ENCODE results near the gene ADO. TPM values are rescaled to one million over a fixed set of nuclear protein-coding genes. Genes with fewer than 3 reads are reported as not detected.

The ADO gene
- total RNA-seq, 1 donor from 2014 or later: 35.8 TPM

DNA sequence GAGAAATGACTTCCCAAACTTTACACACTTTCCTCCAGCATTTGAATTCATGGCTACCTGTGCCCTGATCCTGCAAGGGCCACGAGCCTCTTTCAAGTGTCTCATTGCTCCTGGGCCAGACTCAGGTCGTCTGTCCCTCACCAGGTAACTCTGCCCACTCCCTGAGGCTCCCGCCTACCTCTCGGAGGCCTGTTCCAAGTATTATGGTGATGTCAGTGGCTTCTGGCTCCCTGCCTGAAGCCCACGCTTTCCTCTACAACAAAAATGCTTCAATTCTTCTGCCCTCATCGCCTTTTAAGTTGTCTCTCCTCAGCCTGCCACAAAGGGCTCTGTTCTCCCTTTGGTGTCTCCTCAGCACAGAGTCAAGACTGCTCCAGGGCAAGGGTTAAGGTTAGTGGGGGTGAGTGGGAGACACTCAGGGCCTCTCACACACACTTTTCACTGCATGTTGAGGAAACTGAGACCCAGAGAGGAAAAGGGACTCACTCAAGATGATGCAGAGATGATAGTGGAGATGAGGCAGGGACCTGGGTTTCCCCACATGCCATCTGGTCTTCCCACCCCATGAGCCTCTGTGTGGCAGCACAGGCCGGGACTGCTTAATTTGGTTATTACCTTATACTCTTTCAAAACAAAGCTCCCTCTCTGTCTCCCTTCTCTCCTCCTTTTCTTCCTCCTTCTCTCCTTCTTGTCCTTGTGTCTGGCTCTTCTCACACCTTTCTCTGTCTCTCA is 39.9 kb downstream of the ADO start:
- DNase-seq (ENCODE audit: low read depth): no peak
- Histone ChIP-seq H3K36me3 (ENCODE audit: control insufficient read depth, insufficient read depth, low read length) (no peaks in the 10 kb centered on the region), H3K4me3 (ENCODE audit: low read depth, low read length) (no peak overlapping the region), H3K27me3 (ENCODE audit: control insufficient read depth, insufficient read depth, low read length) (peaks cover 2% of the 10 kb centered on the region)
- TF ChIP-seq, protein P1, sequence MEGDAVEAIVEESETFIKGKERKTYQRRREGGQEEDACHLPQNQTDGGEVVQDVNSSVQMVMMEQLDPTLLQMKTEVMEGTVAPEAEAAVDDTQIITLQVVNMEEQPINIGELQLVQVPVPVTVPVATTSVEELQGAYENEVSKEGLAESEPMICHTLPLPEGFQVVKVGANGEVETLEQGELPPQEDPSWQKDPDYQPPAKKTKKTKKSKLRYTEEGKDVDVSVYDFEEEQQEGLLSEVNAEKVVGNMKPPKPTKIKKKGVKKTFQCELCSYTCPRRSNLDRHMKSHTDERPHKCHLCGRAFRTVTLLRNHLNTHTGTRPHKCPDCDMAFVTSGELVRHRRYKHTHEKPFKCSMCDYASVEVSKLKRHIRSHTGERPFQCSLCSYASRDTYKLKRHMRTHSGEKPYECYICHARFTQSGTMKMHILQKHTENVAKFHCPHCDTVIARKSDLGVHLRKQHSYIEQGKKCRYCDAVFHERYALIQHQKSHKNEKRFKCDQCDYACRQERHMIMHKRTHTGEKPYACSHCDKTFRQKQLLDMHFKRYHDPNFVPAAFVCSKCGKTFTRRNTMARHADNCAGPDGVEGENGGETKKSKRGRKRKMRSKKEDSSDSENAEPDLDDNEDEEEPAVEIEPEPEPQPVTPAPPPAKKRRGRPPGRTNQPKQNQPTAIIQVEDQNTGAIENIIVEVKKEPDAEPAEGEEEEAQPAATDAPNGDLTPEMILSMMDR (IDR thresholded peaks at IDR 0.05; ENCODE audit: insufficient read depth, low read length, poor library complexity, severe bottlenecking): no peak

DNA sequence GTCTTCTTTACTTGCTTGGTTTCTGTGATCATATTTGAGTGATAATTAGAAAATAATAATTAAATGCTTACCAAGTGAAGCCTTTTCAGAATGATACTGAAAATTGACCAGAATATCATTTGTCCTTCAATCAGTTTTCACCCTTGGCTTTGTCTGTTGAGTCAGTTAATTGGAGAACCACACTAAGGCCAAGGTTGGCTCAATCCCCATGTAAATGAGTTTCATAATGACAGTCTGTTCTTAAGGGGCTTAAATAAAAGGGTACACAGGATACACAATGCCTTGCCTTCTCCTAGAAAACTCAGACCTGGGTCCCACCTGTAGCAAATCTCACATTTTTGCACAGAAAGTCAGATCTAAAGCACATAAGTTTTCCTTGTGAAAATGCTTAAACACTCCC is 42.9 kb downstream of the ADO start:
- no peaks in the 10 kb centered on the region for H3K36me3 ChIP-seq (ENCODE audit: control insufficient read depth, insufficient read depth, low read length)
- no peak overlapping the region for H3K4me3 ChIP-seq (ENCODE audit: low read depth, low read length)
- H3K27me3 ChIP-seq (ENCODE audit: control insufficient read depth, insufficient read depth, low read length): peaks cover 2% of the 10 kb centered on the region
- no peak for DNase-seq (ENCODE audit: low read depth)
- TF ChIP-seq, protein P1 (IDR thresholded peaks at IDR 0.05; ENCODE audit: insufficient read depth, low read length, poor library complexity, severe bottlenecking): no peak

DNA sequence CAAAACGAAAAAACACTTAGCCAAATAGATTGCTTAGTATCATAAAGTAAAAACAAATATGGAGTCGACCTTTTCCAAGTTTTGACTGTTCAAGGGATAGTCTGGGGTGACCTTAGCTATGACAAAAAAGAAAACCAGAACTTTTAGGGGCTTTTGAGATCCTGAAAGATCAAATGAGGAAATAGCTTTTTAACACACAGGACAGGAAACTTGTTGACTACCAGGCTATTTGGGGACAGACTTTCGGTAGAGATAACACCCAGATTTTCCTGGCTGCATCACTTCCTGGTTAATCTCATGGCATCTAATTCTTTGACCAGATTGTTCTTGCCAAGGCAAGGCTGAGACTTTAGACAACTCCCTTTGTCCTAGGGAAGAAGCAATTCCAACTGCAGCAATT is 46.1 kb downstream of the ADO start:
- Histone ChIP-seq H3K27me3 (ENCODE audit: control insufficient read depth, insufficient read depth, low read length) (peaks cover 2% of the 10 kb centered on the region), H3K4me3 (ENCODE audit: low read depth, low read length) (no peak overlapping the region), H3K36me3 (ENCODE audit: control insufficient read depth, insufficient read depth, low read length) (no peaks in the 10 kb centered on the region)
- TF ChIP-seq, protein P1 (IDR thresholded peaks at IDR 0.05; ENCODE audit: insufficient read depth, low read length, poor library complexity, severe bottlenecking): no peak
- DNase-seq (ENCODE audit: low read depth): no peak

DNA sequence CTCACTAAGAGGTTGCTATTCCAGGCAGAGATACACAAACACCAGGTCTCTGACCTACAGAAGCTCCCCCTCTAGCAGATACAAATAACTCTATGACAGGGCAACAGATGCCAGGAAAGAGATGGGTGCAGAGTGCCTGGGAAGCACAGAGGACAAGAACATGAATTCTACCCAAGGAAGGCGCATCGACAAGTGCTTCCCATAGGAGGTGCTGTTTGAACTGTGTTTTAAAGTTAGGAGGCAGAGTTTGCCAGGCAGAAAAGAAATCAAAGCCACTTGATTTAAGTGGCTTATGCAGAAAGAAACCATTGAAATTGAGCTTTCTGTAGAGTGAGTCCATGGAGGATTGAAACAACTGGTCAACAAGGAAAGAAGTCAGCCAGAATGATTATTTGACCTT is 46.9 kb downstream of the ADO start:
- peaks cover under 1% of the 10 kb centered on the region for H3K27me3 ChIP-seq (ENCODE audit: control insufficient read depth, insufficient read depth, low read length)
- DNase-seq (ENCODE audit: low read depth): no peak
- H3K36me3 ChIP-seq (ENCODE audit: control insufficient read depth, insufficient read depth, low read length): no peaks in the 10 kb centered on the region
- no peak overlapping the region for H3K4me3 ChIP-seq (ENCODE audit: low read depth, low read length)
- TF ChIP-seq, protein P1 (IDR thresholded peaks at IDR 0.05; ENCODE audit: insufficient read depth, low read length, poor library complexity, severe bottlenecking): peak; percentile 34

DNA sequence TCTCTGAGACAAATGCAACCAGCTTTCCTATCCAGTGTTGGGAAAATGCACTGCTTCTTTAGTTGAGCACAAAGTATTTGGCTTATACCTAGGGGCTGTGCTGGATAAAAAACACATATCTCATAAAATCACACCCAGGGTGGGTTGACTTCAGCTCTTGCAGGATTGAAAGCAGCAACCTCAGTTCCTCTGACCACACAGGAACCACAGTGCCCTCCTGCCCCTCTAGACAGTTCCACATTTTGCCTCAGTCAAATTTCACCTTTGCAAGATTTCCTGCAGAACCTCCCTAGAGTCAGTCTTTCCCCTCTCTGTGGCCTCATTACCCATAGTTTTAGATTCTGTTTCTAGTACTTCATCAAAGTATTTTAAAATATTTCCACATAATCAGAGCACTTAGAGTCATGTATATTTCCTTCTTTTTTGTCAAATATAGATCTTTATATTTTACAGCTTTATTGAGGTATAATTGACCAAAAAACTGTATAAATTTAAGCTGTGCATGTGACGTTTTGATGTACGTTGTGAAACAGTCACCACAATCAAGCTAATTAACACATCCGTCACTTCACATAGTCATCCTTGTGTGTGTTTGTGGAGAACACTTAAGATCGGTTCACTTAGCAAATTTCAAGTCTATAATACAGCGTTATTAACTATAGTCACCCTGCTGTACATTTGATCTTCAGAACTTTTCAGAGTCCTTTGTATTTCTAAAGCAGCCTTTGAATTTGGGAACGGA is 48.6 kb downstream of the ADO start:
- H3K4me3 ChIP-seq (ENCODE audit: low read depth, low read length): no peak overlapping the region
- H3K36me3 ChIP-seq (ENCODE audit: control insufficient read depth, insufficient read depth, low read length): no peaks in the 10 kb centered on the region
- TF ChIP-seq, protein P1 (IDR thresholded peaks at IDR 0.05; ENCODE audit: insufficient read depth, low read length, poor library complexity, severe bottlenecking): no peak
- DNase-seq (ENCODE audit: low read depth): no peak
- H3K27me3 ChIP-seq (ENCODE audit: control insufficient read depth, insufficient read depth, low read length): no peaks in the 10 kb centered on the region
